HG02588 (cell line): ENCODE data around the gene KANSL1.
"Not testable (repeated sequence)": the region's sequence is repeated elsewhere in the genome, so short reads cannot be mapped to it uniquely, and the experiment has no call there.

Experiments
- ATAC-seq: cut with Tn5 transposase; IDR thresholded peaks from one replicate; pipeline ENCODE4 v1.9.1; 2021; ENCODE audit warnings: mild to moderate bottlenecking, moderate library complexity; ENCODE audit not compliant: unreplicated experiment

The KANSL1 gene, protein sequence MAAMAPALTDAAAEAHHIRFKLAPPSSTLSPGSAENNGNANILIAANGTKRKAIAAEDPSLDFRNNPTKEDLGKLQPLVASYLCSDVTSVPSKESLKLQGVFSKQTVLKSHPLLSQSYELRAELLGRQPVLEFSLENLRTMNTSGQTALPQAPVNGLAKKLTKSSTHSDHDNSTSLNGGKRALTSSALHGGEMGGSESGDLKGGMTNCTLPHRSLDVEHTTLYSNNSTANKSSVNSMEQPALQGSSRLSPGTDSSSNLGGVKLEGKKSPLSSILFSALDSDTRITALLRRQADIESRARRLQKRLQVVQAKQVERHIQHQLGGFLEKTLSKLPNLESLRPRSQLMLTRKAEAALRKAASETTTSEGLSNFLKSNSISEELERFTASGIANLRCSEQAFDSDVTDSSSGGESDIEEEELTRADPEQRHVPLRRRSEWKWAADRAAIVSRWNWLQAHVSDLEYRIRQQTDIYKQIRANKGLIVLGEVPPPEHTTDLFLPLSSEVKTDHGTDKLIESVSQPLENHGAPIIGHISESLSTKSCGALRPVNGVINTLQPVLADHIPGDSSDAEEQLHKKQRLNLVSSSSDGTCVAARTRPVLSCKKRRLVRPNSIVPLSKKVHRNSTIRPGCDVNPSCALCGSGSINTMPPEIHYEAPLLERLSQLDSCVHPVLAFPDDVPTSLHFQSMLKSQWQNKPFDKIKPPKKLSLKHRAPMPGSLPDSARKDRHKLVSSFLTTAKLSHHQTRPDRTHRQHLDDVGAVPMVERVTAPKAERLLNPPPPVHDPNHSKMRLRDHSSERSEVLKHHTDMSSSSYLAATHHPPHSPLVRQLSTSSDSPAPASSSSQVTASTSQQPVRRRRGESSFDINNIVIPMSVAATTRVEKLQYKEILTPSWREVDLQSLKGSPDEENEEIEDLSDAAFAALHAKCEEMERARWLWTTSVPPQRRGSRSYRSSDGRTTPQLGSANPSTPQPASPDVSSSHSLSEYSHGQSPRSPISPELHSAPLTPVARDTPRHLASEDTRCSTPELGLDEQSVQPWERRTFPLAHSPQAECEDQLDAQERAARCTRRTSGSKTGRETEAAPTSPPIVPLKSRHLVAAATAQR (N-terminal part only)

DNA sequence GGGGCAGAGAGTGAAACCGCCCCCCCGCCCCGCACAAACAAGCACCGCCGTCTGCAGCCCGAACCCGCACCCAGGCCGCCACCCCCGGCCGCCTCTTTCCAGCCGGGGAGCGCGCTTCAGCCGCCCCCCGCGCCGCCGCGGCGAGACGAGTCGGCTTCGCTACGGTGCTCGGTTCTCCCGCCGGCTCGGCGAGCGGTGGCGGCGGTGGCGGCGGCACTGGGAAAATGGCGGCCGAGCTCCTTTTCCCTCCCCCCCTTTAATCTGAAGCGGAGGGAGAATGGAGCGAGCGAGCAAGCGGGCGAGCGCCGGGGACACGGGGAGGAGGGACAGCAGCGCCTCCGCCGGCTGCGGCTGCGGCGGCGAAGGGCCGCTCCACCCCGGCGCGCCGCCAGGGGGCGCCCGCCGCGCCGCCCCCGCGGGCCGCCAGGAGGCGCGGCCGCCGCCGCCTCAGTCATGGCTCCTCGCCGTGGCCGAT, at the start of gene KANSL1:
TSS of gene KANSL1 (minus strand) at position 279 of the 475 bp plus-strand sequence. CDS start 21,286 bp downstream, outside the sequence.
- peak; percentile 63 for ATAC-seq

DNA sequence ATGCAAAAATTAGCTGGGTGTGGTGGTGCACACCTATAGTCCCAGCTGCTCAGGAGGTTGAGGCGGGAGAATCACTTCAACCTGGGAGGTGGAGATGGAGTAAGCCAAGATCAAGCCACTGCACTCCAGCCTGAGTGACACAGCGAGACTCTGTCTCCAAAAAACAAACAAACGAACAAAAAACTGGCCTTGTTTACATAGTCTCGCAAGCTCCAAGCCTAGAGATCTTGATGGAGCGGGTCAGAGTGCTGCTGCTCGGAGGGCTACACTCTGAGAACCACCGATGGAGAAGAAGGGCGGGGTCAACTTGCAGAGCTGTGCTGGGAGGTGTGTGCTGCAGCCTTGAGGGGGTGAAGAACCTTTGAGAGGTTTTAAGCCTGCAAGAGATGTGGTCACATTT, 38.1 kb upstream of the KANSL1 start:
- ATAC-seq = not testable (repeated sequence)

DNA sequence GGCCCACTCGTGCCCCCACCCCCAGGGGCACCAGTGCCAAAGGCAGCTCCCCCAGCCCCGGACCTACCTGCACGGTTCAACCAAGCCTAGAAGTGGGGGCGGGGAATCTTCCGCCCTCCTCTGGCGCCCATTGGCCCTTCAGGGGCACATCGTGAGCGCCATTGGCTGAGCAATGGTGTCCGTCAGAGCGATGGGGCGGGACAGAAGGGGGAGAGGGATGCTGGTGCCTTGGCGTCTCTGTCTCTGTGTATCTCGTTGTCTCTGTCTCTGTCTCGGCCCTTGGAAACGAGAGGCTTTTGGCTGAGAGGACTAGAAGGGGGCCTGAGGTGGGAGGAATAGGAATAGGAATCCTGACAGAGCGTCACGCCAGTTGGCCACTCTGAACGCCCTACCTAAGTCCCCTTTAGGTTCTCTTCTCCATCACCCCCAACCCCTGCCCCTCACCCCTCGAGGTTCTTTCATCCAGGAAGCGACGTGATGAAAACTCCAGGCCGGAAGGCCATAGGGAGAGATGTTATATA, 32.1 kb upstream of the KANSL1 start:
- peak; percentile 98 for ATAC-seq

DNA sequence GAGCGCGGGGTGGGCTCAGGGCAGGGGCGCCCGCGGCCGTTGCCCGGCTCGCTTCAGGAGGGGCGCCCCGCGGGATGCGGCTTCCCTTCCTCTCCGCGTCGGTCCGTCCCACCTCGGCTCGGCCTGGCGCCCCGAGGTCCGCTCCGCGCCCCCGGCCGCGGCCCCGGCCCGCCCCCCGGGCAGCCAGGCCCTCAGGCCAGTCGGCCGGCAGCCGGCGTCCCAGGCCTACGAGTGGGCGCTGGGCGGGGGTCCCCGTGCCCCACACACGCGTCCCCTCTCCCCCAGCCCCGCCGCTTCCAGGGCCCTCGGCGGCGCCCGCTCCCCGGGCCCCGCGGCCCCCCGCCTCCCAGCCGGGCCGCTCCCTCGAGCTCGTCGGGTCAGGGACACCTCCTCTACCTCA, 31.6 kb upstream of the KANSL1 start:
- ATAC-seq = peak; percentile 39

DNA sequence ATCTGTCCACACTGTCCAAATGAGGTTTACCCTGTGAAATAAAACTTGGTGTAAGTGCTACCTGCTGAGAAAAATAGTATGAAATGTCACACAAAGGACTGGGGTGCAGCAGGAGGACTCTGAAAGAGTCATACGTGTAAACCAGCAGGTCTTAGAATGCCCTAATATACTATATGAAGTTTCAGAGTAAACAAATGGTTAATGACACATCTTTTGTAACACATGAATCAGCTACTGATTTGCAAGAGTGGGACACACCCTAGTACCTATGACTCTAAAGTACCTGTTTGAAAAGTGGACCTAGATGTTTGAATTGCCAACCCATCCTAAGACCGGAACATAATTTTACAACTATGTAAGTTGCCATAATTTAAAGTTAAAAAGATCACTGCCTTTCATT, 29.8 kb upstream of the KANSL1 start:
- not testable (repeated sequence) for ATAC-seq

DNA sequence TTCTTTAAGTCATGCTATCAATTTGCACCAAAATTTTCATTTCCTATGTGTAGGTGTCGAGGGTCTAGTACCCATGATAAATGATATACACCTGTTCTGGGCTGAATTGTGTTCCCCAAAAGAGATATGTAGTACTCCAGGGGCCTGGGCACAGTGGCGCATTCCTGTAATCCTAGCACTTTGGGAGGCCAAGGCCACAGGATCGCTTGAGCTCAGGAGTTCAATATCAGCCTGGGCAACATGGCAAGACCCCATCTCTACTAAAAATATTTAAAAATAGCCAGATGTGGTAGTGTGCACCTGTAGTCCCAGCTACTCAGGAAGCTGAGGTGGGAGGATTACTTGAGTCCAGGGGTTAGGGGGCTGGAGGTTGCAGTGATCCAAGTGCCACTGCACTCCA, 23.5 kb upstream of the KANSL1 start:
- no peak for ATAC-seq

DNA sequence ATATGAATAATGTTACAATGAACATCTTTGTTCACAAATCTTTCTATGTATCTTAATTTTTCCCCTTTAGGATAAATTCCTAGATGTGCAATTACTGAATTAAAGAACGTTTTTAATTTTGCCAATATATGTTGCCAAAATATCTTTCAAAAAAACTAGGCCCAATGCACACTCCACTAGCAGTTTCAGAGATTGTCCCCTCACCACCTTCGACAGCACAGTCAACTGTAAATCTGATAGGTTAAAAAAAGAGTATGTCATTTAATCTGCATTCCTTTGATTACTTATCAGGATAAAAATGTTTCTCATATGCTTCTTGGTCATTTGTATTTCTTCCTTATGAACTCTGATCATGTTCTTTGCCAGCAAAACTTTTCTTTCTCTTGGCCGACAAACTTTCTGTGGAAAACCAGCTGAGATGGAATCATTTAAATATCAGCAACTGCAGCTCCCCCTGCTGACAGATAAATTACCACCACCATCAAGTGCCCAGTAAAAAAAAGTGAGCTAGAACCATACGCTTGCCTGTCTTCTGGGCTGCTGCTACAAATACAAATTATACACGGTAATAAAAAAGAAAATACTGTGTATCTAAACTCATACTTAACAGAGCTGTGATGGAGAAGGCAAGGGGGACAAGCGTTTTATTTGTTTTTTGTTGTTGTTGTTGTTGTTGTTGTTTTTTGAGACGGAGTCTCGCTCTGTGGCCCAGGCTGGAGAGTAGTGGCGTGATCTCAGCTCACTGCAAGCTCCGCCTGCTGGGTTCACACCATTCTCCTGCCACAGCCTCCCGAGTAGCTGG, 19.6 kb upstream of the KANSL1 start:
- ATAC-seq = no peak

DNA sequence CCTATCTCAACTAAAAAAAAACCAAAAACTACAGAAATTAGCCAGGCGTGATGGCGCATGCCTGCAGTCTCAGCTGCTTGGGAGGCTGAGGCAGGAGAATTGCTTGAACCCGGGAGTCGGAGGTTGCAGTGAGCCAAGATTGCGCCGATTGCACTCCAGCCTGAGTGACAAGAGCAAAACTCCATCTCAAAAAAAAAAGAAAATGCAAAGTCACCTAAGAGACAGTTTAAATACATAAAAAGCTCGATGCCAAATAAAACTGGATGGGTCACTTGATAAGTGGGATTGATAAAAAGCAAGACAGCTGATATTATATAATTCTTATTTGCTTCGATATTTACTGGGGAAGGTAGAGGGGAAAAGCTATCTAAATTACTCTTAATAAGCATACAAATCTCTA, 15.8 kb upstream of the KANSL1 start:
- ATAC-seq = no peak

DNA sequence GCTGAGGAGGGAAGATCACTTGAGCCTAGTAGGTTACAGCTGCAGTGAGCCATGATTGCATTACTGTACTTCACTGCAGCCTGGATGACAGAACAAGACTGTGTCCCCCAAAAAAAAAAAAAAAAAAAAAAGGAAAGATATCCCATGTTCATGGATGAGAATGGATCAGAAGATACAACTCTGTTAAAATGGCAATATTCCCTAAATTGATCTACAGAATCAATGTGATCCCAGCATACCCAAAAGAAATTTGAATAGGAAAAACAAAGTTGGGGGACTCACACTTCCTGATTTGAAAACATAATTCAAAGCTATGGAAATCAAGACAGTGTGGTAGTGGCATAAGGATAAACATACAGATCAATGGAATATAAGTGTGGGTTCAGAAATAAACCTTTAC, 12.7 kb upstream of the KANSL1 start:
- no peak for ATAC-seq

DNA sequence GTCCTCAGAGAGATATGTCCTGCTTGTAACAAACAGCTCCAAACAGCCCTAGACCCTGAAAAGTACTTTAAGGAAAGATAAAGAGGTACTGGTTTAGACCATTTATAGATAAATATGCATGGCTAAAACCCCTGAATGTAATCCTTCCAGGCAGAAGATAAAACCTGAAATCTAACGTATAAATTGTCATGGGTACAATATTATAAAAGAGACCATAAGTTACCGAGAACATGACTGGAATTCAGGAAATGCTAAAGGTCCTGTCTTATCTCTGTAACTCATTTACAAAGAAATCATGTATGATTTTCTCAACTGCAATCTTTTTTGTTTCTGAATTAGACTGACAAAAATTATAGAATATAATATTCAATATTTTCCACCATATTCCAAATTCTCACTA, 9.2 kb upstream of the KANSL1 start:
- no peak for ATAC-seq

DNA sequence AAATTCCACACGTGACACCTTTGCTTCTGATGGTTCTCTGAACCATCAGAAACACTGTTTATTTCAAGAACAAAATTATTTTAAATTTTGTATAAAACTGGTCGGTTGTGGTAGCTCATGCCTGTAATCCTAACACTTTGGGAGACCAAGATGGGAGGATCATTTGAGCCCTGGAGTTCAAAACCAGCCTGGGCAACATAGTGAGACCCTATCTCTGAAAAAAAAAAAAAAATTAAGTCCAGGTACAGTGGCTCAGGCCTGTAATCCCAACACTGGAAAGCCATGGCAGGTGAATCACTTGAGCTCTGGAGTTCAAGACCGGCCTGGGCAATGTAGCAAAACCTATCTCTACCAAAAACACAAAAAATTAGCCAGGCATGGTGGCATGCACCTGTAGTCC, 8.3 kb upstream of the KANSL1 start:
- no peak for ATAC-seq

DNA sequence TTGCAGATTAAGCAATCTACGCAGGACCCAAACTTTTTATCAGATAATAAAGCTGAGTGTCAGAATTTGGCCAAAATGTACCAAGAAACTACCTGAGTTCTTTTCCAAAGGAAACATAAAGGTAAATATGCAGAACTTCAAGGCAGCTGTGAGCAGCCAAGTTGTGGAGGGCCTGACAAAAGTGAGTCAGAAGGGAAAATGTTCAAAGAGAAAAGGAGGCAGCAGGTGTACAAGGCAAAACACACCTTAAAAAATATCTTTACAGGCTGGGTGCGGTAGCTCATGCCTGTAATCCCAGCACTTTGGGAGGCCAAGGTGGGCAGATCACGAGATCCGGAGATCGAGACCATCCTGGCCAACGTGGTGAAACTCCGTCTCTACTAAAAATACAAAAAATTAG, 7.0 kb upstream of the KANSL1 start:
- no peak for ATAC-seq

DNA sequence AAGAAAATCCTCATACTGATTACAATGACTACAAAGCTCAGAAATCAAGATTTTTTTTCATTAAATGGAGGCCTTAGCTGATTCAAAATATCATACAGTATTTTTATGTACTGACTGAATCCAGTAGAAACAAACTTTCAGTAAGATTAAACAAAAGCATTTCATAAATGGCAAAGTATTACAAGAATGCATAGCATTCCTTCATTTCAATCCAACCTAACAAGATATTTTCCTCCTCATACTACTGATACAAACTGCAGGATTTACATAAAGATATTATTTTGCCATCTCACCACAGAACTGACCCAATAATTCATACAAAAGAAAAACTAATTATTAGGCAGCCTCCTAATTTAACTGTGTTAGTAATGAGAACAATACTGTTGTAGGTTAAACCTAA, 6.2 kb upstream of the KANSL1 start:
- no peak for ATAC-seq

DNA sequence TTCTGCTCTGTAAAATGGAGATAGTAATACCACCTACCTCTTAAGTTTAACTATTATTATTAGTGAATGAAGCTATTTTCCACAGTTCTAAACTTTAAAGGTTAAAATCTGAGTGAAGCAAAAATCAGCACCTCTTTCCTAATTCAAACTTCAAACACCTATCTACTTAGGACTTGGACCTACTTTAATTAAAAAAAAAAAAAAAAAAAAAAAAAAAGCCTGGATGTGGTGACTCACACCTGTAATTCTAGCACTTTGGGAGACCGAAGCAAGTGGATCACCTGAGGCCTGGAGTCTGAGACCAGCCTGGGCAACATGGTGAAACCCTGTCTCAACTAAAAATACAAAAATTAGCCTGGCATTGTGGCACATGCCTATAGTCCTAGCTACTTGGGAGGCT, 5.0 kb upstream of the KANSL1 start:
- no peak for ATAC-seq

DNA sequence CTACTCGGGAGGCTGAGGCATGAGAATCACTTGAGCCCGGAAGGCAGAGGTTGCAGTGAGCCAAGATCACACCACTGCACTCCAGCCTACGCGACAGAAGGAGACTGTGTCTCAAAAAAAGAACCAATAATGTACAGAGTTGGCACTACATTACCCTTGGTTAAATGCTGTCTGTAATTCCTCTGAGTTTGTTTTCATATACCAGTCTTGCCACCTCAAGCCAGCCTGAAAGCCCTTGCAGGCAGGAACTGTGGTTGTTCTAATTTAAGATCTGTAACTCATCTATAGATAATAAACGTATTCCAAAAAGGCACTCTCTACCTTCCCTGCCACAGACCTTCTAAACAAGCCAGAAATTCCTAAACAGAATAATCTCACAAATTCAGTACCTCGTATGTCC, 4.3 kb upstream of the KANSL1 start:
- no peak for ATAC-seq

DNA sequence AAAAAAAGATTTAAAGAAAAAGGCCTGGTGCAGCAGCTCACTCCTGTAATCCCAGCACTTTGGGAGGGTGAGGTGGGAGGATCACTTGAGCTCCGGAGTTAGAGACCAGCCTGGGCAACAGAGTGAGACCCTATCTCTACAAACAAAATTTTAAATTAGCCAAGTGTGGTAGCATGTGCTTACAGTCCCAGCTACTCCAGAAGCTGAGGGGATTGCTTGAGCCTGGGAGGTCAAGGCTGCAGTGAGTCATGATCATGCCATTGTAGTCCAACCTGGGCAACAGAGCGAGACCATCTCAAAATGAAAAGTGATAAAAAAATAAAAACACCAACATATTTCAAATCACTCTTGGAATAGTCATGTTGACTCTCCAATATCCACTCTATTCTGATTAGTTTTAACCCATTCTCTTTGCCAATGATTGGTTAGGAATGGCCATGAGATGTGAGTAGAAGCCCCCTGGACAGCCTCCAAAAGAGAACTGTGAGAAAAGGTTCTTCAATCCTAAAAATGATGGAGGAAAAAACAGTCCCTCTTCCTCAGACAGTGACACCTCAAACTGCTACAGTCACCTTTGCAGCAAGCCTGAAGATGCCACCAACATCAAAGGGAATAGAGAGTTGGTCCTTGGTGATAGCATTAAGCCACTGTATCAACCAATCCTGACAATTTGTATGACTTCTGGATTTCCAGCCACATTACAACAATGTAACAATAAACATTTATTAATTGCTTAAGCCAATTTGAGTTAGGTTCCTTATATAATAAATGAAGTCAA, 2.9 kb upstream of the KANSL1 start:
- ATAC-seq = no peak

DNA sequence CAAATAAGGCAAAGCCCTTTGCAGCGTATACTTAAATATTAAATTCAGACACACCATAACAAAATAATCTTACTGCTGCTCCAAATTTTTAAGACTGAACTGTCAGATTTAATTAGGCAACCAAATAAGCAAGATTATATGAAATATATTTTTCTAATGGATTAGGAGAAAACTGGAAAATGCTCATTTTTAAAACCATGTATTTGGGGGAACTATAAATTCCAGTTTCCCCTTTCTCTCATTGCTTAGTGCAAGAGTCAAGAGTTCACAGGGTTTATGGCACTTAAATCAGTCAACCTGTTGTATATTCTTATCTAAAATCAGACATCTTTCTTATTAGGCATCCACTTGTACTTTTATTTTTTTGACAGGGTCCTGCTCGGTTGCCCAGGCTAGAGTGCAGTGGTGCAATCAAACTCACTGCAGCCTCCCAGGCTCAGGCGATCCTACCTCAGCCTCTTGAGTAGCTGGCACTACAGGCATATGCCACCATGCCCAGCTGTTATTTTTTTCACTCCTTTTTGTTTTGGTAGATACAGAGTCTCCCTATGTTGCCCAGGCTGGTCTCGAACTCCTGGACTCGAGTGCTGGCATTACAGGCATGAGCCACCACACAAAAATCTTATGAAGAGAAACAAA, 2.1 kb upstream of the KANSL1 start:
- no peak for ATAC-seq

DNA sequence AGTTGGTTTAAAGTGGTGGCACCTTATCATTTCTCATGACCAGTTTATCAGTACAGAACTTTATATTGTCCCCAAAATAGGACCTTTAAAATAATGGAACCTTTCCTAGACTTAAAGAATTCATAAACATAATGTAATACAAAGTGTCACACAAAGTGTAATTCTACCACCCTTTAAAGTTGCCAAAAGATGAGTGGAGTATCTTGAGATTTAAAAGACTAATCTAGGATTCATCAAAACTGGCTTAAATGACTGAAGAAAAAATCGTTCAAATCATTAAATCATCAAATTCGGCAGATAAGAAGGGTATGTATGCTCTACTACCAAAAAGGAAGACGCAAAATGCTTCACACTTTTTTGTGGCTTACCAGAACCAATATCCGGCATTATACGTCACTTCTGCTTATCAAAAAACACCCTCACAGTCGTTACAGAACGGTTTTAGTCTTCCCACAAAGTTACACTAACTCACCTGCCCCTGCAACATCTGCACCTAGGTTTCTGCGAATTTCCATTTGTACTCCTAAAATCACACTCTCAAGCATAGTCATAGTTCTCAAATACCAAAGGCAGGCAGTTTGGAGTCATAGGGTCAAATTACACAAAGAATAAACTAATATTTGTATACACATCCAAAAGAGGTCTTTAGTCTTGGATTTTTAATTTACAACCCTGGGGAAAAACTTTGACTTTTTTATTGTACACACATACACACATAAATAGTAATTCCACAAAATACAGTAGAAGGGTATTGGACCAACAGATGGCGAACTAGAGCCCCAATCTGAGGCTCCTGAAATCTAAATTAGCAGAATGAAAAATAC, 1.4 kb upstream of the KANSL1 start:
- ATAC-seq = no peak
